Vagina (tissue), 2 donors: ENCODE results near the gene DNER. TPM values are rescaled to one million over a fixed set of nuclear protein-coding genes. Genes with fewer than 3 reads are reported as not detected.
"Not testable (repeated sequence)": the region's sequence is repeated elsewhere in the genome, so short reads cannot be mapped to it uniquely, and the experiment has no call there.

Source experiments
- DNase-seq, 2 donors: peaks; one replicate each; pipeline ENCODE4 v3.0.0-alpha.2; 2017; ENCODE audit errors: extremely low spot score in 2 of 2
- H3K27ac ChIP-seq: fragments of 200-600 bp; sonication (generic); one replicate; pipeline ENCODE4 v1.5.1; 2019
- H3K27me3 ChIP-seq: fragments of 200-600 bp; sonication (generic); one replicate; pipeline ENCODE4 v1.5.1; 2019
- H3K36me3 ChIP-seq, 2 donors: fragments of 200-600 bp; sonication (generic); one replicate each; pipeline ENCODE4 v1.5.1; 2017 to 2019
- H3K4me1 ChIP-seq: fragments of 200-600 bp; sonication (generic); one replicate; pipeline ENCODE4 v1.5.1; 2019
- H3K4me3 ChIP-seq, 2 donors: fragments of 200-600 bp; sonication (generic); 1 replicate in 1 of 2; 2 replicates in 1 of 2; pipeline ENCODE4 v1.5.1; 2016 to 2019
- H3K9me3 ChIP-seq: fragments of 200-600 bp; sonication (generic); one replicate; pipeline ENCODE4 v1.5.1; 2019
- CTCF ChIP-seq, 3 experiments: fragments of 450-650 bp in 2 of 3; fragments of 200-600 bp in 1 of 3; sonication (generic) in 1 of 3; IDR thresholded peaks; one replicate each; pipeline ENCODE4 v1.5.1; 2017 to 2019; ENCODE audit warnings: antibody characterized with exemption in 3 of 3, mild to moderate bottlenecking in 2 of 3, moderate library complexity in 2 of 3
- POLR2A ChIP-seq, 2 donors: fragments of 450-650 bp; IDR thresholded peaks; one replicate each; pipeline ENCODE4 v1.6.1; 2017; ENCODE audit warnings: antibody characterized with exemption in 2 of 2, mild to moderate bottlenecking in 2 of 2, moderate library complexity in 2 of 2
- POLR2AphosphoS5 ChIP-seq, 2 donors: sonication (generic); formaldehyde crosslinking; IDR thresholded peaks; one replicate each; pipeline ENCODE4 v1.9.0; 2017; ENCODE audit warnings: antibody characterized with exemption in 2 of 2, mild to moderate bottlenecking in 2 of 2, low read depth in 1 of 2; ENCODE audit not compliant: insufficient read depth in 1 of 2
- intact Hi-C: fragments of 100-400 bp; cut with DNase I; formaldehyde crosslinking; loops from one replicate; pipeline ENCODE4 v1.15.1; 2023
- total RNA-seq: library from RNA; depleted of rRNA; stranded (reverse); fragments of >200 nt; gene quantifications from one replicate; pipeline ENCODE4 v1.2.3, GENCODE V29; 2016

Gene DNER
- total RNA-seq, 1 donor from 2014 or later = 11.3 TPM

GRCh38 chr2:229616433-229616832 lies 97.9 kb downstream of the DNER start:
- H3K4me1 ChIP-seq = no peaks in the 10 kb centered on the region
- no peak overlapping the region for H3K4me3 ChIP-seq
- DNase-seq = no peak
- no peak overlapping the region for H3K27ac ChIP-seq
- no peaks in the 10 kb centered on the region for H3K9me3 ChIP-seq
- no peaks in the 10 kb centered on the region for H3K27me3 ChIP-seq
- H3K36me3 ChIP-seq = no peaks in the 10 kb centered on the region
- intact Hi-C loops = no loop called here
- TF ChIP-seq POLR2A (IDR thresholded peaks at IDR 0.05) (no peak), POLR2AphosphoS5 (IDR thresholded peaks at IDR 0.05; ENCODE audit: insufficient read depth in 1 of 2, low read depth in 1 of 2) (no peak), CTCF (IDR thresholded peaks at IDR 0.05) (no peak)

GRCh38 chr2:229614021-229614420 lies 100.3 kb downstream of the DNER start:
- H3K4me3 ChIP-seq, intact Hi-C loops, H3K36me3 ChIP-seq, H3K27me3 ChIP-seq, DNase-seq, H3K4me1 ChIP-seq, H3K9me3 ChIP-seq, H3K27ac ChIP-seq: not testable (repeated sequence)

- no peaks in the 10 kb centered on the region for H3K36me3 ChIP-seq
- H3K4me1 ChIP-seq = no peaks in the 10 kb centered on the region
- TF ChIP-seq POLR2AphosphoS5 (IDR thresholded peaks at IDR 0.05; ENCODE audit: insufficient read depth in 1 of 2, low read depth in 1 of 2) (no peak), POLR2A (IDR thresholded peaks at IDR 0.05) (no peak), CTCF (IDR thresholded peaks at IDR 0.05) (no peak)
- no peak overlapping the region for H3K4me3 ChIP-seq
- no peaks in the 10 kb centered on the region for H3K27me3 ChIP-seq
- intact Hi-C loops = no loop called here
- no peak overlapping the region for H3K27ac ChIP-seq
- H3K9me3 ChIP-seq = no peaks in the 10 kb centered on the region
- no peak for DNase-seq
These were observed 101.9 kb downstream of the DNER start for GRCh38 chr2:229612384-229612971.

- no peaks in the 10 kb centered on the region for H3K4me1 ChIP-seq
These were observed 103.0 kb downstream of the DNER start for GRCh38 chr2:229611360-229611759.

GRCh38 chr2:229610872-229611271 lies 103.5 kb downstream of the DNER start:
- DNase-seq = no peak
- Histone ChIP-seq H3K36me3 (no peaks in the 10 kb centered on the region), H3K4me1 (no peaks in the 10 kb centered on the region), H3K27ac (no peak overlapping the region), H3K27me3 (no peaks in the 10 kb centered on the region), H3K9me3 (no peaks in the 10 kb centered on the region), H3K4me3 (no peak overlapping the region)
- TF ChIP-seq CTCF (IDR thresholded peaks at IDR 0.05) = no peak
- intact Hi-C loops = no loop called here

More at GRCh38 chr2:229611360-229611759, 103.0 kb downstream of the DNER start:
- Histone ChIP-seq H3K36me3 (no peaks in the 10 kb centered on the region), H3K27me3 (no peaks in the 10 kb centered on the region), H3K9me3 (no peaks in the 10 kb centered on the region), H3K27ac (no peak overlapping the region), H3K4me3 (no peak overlapping the region)
- TF ChIP-seq POLR2A (IDR thresholded peaks at IDR 0.05) (no peak), POLR2AphosphoS5 (IDR thresholded peaks at IDR 0.05; ENCODE audit: insufficient read depth in 1 of 2, low read depth in 1 of 2) (no peak), CTCF (IDR thresholded peaks at IDR 0.05) (no peak)
- no peak for DNase-seq
- intact Hi-C loops = no loop called here
